Activated effector memory CD4-positive, alpha-beta T cell treated with anti-CD3 and anti-CD28 coated beads, Interleukin-2, amount 50 U/mL, for 16 hours (primary cell): ENCODE data around the gene TACC2.
"Not testable (repeated sequence)": the region's sequence is repeated elsewhere in the genome, so short reads cannot be mapped to it uniquely, and the experiment has no call there.

Source experiments
- DNase-seq: peaks from one replicate; pipeline ENCODE4 v3.0.0-alpha.2; 2020

TACC2 gene

GRCh38 chr10:121984463-121984862 lies 4.5 kb upstream of the TACC2 start:
- no peak for DNase-seq

DNA sequence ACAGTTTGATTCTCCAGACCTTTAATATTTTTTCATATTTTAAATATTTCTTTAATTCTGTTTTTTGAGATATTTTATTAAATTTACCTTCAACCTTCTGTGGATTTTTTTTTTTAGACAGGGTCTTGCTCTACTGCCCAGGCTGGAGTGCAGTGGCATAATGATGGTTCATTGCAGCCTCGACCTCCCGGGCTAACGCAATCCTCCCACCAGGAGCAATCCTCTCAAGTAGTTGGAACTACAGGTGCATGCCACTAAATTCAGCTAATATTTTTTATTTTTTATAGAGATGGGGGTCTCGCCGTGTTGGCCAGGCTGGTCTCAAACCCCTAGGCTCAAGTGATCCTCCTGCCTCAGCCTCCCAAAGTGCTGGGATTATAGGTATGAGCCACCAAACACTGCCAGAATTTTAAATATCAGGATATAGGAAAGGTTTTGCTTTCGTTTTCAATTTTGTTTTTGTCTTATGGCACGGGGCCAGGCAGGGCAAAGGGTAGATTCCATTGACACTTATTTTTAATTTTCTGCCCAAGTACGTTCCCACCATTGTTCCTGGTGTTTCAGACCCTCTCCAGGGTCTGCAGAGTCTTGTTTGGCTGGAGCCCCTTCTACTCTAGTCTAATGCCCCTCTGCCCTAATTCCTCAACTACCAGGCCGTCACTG lies 1.2 kb downstream of the TACC2 start:
- no peak for DNase-seq

- not testable (repeated sequence) for DNase-seq
These were observed 2.8 kb downstream of the TACC2 start for GRCh38 chr10:121991727-121992126.

DNA sequence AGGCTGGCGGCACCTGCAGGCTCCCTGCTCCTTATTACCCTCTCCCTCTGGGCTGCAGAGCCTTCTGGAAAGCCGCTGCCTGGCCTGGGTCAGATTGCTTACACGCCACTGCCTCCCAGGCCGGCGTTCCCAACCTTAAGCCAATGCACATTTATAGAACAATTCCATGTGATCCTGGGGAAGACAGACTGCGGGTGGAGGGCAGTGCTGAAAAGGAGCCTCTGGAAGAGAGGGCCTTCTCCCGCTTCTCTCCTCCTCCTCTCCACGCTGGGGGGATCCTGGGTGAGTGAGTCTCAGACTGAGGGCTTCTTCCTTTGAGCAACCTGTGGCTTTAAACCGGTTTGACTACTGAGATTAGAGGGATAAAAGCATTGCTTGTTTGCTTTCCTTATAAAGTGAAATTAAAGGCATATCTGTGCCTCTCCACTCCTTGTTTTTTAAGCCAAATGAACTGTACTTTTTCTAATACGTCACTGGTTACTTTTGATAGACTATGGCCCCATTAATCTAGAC lies 5.5 kb downstream of the TACC2 start:
- DNase-seq, result no peak

DNA sequence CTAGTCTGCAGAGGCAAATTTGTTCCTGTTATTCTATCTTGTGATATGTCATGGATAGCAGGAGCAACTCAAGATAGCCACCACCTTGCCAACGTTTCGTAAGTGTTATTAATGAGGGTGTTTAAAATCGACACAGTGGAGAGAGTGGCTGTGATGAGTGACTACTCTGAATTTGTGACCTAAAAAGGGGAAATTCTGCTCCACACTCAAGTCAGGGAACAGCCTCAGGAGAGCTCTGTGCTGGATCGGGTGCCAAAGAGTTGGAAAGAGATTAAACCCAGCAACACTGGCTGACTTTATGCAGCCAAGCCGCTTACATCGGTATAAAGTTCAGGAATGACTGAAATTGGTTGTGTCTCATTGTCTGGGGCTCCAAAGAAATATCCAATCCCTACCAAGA lies 9.5 kb downstream of the TACC2 start:
- no peak for DNase-seq

DNA sequence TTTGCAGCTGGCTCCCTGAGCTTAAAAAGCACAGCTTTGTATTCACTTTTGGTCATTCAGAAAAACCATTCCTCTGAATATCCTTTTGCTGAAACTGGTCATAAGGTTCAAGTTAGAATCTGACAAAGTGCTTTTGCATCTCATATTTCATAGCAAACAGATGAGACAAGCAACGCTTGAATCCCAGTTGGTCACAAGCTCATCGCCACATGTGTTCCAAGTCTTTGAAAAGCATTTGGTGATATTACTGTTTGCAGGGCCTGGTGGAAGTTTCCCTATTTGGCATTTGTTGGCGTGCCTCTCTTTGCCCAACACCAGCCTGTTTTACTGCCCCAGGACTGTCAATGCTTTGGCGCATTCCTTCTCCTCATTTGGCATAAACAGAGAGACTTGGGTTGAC lies 10.3 kb downstream of the TACC2 start:
- DNase-seq, result no peak

DNA sequence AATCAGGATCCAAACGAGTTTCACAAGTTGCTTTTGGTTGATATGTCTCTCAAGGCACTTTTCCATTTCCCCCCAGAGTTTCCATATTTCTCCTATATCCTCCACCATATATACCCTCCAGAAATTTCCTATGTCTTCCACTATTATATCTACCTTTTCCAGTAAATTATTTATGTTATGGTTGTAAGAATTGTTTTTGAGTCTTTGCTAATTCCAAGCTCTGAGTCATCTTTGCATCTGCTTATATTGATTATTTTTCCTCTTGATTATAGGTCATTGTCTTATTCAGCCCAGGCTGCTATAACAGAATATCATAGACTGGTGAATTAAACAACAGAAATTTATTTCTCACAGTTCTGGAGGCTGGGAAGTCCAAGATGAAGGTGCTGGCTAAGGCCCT lies 12.7 kb downstream of the TACC2 start:
- DNase-seq, result no peak

DNA sequence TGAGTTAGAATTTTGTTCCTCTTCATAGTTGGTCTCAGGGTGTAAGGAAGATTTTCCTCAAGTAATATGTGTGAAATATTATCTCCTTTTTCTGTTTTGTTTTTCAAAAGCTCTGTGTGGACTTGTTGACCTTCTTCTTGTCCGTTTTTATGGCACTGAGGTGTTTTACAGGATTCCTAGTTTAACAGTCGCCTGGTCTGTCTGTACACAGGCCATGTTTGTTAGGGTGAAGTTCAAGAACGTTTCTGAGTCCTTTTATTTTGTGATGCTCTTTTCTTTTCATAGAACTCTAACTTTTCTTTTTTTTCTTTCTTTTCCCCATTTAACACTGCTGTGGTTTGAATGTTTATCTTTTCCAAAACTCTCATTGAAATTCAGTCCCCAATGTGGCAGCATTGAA lies 18.5 kb downstream of the TACC2 start:
- DNase-seq, result no peak

DNA sequence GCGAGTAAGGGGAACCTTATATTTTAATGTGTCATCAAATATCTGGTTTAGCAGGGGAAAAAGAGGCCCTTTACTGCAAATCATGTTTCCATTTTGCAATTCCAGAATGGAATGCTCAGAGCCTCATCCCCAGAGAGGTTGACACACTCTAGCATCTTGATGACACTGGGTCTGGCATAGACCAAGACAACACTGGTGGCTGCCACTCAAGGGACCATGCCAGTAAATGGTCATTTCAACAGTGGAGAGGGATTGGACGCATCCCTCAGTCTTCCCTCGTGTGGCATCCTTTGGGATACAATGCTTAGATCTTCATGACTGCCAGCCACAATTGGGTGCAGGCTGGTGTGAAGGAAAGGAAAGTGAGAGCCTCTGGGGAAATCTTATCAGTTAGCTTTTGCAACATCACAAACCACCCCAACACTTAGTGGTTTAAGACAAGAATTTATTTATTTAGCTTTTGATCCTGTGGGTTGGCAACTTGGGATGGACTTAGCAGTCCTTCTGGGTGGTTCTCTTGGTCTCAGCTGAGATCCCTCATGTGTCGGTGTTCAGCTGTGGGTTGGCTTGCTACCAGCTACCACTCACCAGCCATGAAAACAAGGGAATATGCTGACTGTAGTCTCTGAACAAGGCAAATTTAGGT lies 21.6 kb downstream of the TACC2 start:
- no peak for DNase-seq

DNA sequence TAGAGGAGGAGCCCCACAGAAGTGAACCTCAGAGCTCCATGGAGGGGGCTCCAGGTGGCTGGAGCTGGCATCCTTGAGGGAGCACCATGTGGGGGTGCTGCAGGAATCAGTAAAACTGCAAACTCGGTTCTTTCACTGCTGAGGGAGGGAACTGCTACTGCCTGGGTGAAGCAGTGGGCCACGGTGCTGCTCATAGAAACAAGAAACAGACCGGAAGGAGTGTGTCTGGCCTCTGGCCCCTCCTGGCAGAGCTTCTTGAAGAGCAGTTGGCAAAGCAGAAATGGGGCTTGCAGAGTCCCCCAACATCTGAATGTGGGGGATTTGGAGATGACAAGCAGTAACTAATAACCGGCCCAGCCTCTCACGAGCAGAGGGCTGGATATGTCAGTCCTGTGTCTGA lies 23.8 kb downstream of the TACC2 start:
- no peak for DNase-seq

DNA sequence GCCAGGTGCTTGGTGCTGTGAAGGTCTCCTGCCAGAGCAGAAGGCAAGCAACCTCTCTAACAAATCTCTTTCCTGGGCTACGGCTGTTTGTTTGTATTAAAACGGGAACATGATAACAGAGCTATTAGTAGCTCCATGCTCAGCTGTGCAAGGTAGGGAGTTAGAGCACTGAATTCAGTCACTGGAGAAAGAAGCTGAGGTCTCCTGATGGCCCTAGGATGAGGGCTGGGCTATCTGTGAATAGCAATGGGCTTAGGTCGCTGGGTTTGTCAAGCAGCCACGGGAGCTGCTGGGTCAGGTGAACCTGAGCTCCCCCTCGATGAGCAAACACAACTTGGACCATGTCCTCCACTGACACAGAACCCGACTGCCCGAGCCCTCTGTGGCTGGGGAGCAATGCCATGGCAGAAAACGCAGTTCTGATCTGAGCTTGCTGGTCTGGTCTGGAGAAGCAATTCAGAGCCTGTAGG lies 24.4 kb downstream of the TACC2 start:
- DNase-seq, result no peak

DNA sequence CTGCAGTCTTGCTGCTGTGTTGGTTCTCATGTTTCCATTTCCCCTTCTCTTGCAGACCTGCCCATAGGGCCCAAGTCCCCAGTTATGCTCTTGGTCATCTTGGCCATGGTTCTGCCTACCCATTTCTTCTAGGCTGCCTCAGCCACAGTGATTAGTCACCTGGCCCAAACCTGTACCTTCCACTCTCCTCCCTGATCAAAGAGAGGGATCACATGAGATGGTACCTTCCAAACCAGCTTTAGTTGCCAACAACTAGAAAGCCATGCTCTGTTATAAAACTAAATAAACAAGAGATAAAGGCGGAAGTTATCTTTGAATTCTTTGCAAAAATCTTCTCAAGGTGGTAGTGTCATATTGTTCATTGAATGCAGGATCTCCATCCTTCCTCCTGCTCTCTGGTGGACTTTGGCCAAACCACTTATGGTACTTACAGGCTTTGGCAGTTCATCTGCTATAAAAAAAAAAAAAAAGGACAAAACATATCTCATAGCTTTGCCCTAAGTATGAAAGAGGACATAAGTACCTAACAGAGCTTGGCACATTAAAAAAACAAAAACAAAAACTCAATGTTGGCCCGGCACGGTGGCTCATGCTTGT lies 25.8 kb downstream of the TACC2 start:
- no peak for DNase-seq

- DNase-seq, result not testable (repeated sequence)
These were observed 29.0 kb downstream of the TACC2 start for GRCh38 chr10:122017926-122018325.

DNA sequence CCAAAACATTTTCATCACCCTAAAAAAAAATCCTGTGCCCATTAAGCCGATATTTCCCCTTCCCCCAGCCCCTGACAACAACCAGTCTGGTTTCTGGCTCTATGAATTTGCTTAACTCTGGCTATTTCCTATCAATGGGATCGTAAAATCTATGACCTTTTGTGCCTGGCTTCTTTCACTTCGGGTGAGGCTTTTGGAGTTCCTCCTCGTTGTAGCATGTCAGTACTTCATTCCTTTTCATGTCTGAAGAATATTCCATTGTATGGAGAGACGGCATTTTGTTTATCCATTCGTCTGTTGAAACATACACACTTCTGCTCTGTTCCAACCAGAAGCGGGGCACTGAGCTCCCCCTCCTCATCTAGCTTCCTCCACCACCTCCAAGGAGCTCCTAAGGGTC lies 29.5 kb downstream of the TACC2 start:
- DNase-seq, result no peak

DNA sequence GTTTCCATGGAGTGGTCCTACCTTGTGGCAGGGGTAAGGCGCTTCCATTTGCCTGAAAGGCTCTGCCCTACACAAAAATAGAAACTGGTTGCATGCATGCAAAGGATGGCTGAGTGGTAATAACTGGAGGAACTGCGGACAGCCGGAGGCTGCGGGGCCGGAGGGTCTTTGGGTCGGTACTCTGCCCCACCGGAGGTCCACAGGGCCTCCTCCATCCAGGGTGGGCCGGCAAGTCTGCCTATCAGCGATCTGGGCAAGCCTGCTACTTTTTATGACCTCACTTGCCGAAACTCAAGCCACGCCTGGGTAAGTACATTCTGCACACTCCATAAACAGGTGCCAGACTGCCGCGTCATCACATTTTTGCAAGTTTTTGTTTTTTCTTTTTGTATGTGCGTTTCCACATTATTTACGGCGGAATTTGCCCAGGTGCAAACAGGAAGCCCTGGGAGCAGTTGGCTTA lies 30.0 kb downstream of the TACC2 start:
- no peak for DNase-seq

- no peak for DNase-seq
These were observed 30.5 kb downstream of the TACC2 start for GRCh38 chr10:122019414-122019975.

- no peak for DNase-seq
These were observed 31.3 kb downstream of the TACC2 start for GRCh38 chr10:122020226-122020625.

DNA sequence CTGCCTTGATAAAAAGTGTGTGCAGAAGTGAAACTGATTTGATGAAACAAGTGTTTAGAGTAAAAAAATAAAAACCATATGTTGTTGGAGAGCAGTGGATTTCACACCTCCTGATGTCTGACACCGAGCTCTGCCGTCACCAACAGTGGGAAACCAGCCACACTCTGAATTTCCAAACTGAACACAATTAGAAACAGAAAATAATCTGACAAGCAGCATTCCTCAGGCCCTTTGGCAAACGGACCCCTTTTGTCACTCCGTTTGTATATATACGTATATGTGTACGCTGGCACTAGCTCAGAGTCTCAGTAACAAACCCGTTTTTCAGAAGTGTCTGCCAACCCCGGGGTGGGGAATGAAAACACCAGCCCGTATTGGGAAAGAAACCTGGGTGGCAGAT lies 32.4 kb downstream of the TACC2 start:
- no peak for DNase-seq

DNA sequence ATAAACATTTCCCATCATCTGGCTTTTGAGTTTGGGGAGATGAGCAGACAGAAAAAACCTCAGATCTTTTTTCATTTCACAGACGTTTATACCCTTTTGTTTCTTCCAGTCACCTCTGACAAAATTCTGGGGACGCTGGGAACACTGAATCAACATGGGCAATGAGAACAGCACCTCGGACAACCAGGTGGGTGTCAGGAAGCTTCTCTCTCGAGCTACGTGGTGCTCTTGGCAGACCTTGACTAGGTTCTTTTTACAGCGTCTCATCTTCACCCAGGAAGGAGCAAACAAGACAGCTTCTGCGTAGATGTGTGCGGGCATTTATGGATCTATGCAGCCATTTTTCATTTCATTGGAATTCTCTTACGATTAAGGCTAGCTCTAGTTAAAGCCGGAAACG lies 32.9 kb downstream of the TACC2 start:
- DNase-seq, result no peak

DNA sequence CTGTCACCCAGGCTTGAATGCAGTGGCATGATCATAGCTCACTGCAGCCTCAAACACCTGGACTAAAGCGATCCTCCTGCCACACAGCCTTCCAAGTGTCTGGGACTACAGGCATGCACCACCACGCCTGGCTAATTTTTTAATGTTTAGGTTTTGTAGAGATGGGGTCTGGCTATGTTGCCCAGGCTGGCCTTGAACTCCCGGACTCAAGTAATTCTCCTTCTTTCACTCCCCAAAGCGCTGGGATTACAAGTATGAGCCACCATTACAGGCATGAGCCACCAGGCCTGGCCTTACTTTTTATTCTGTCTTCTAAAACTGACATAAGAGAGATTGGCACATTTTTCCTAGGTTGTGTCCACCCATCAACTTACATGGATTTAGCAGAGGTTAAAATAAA lies 33.3 kb downstream of the TACC2 start:
- DNase-seq, result no peak

DNA sequence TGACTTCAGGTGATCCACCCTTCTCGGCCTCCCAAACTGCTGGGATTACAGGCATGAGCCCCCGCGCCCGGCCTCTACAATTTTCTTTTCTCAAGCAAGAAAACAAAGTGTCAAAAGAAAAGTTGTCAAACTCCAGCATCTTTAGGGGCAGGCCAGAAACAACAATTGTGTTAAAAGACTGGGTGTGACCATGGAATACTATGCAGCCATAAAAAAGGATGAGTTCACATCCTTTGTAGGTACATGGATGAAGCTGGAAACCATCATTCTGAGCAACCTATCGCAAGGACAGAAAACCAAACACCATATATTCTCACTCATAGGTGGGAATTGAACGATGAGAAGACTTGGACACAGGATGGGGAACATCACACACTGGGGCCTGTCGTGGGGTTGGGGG lies 34.3 kb downstream of the TACC2 start:
- DNase-seq, result not testable (repeated sequence)

DNA sequence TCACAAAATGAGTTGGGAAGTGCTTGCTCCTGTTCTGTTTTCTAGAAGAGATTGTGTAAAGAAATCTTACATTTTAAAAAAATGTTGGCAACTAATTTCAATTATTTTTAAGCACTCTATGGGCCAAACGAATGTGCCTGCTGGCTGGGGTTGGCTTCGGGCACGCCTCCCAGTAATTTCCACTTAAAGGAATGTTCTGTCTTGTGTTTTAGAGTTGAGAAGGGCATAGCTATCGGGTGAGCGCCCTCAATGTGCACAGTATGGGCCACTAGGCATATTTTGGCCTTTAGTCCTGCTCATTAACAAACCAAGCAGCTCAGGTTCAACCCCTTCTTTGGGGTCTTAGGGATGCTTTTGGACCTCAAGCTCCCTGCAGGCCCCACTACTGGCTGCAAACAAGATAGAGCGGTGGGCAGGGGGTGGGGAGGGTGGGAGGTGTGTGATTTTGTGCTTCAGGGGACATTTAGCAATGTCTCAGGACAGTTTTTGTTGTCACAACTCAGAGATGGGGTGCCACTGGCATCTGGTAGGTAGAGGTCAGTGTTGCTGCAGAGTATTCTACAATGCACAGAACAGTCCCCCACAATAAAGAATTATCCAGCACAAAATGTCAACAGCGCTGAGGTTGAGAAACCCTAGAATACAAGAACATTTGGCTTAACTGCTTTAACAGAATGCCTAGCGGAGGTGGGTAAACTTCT lies 40.7 kb downstream of the TACC2 start:
- no peak for DNase-seq

GRCh38 chr10:122030200-122030552 lies 41.2 kb downstream of the TACC2 start:
- DNase-seq, result no peak
